Activated CD8-positive, alpha-beta memory T cell treated with anti-CD3 and anti-CD28 coated beads, Interleukin-2, amount 10 ng/mL, durations not matched to agents 7 days and 5 days (primary cell): ENCODE results near the gene EEF1A1. TPM values are rescaled to one million over a fixed set of nuclear protein-coding genes. Genes with fewer than 3 reads are reported as not detected.
"Not testable (repeated sequence)": the region's sequence is repeated elsewhere in the genome, so short reads cannot be mapped to it uniquely, and the experiment has no call there.

Experiments used
- ATAC-seq: fragments of 150-1000 bp; cut with Tn5 transposase; one replicate; pipeline ENCODE4 v1.10.0; 2021; ENCODE audit warnings: moderate library complexity
- CTCF ChIA-PET: fragments of 350-600 bp; sonication (Branson Sonifier 250); formaldehyde crosslinking; loops from one replicate; lab custom pipeline; 2021; ENCODE audit warnings: antibody characterized with exemption; lab: Charles Lee
- DNase-seq: peaks from one replicate; pipeline ENCODE4 v3.0.0-alpha.2; 2020
- H3K27ac Mint-ChIP-seq: one replicate; pipeline ENCODE4 v1.8.0; 2021; ENCODE audit warnings: mild to moderate bottlenecking, mixed read lengths
- H3K27me3 Mint-ChIP-seq: one replicate; pipeline ENCODE4 v1.8.0; 2021; ENCODE audit warnings: mixed read lengths
- H3K36me3 Mint-ChIP-seq: one replicate; pipeline ENCODE4 v1.8.0; 2021; ENCODE audit warnings: mild to moderate bottlenecking, mixed read lengths
- H3K4me1 Mint-ChIP-seq: one replicate; pipeline ENCODE4 v1.8.0; 2021; ENCODE audit warnings: mixed read lengths
- H3K4me3 Mint-ChIP-seq: one replicate; pipeline ENCODE4 v1.8.0; 2021; ENCODE audit warnings: mild to moderate bottlenecking, moderate library complexity, mixed read lengths
- H3K9me3 Mint-ChIP-seq: one replicate; pipeline ENCODE4 v1.8.0; 2022; ENCODE audit warnings: low read depth, mixed read lengths
- total RNA-seq, 2 experiments: library from RNA; stranded (reverse); gene quantifications; one replicate each; pipeline ENCODE4 v1.2.3, GENCODE V29; 2021

EEF1A1 gene
- total RNA-seq, 2 experiments from 2014 or later = 5,026 to 6,984 TPM

GRCh38 chr6:73555380-73555949 is 34.6 kb upstream of the EEF1A1 start:
- CTCF ChIA-PET, H3K27me3 Mint-ChIP-seq, H3K36me3 Mint-ChIP-seq, H3K9me3 Mint-ChIP-seq, H3K4me3 Mint-ChIP-seq, ATAC-seq, H3K27ac Mint-ChIP-seq, H3K4me1 Mint-ChIP-seq, DNase-seq: not testable (repeated sequence)

GRCh38 chr6:73551115-73551514 is 30.3 kb upstream of the EEF1A1 start:
- H3K27me3 Mint-ChIP-seq, H3K4me1 Mint-ChIP-seq, H3K36me3 Mint-ChIP-seq, H3K4me3 Mint-ChIP-seq, ATAC-seq, CTCF ChIA-PET, H3K27ac Mint-ChIP-seq, DNase-seq, H3K9me3 Mint-ChIP-seq: not testable (repeated sequence)

GRCh38 chr6:73548458-73549446 is 27.9 kb upstream of the EEF1A1 start:
- no peak overlapping the region for H3K27ac Mint-ChIP-seq

GRCh38 chr6:73547036-73547435 is 26.2 kb upstream of the EEF1A1 start:
- no peak for ATAC-seq
- no peaks in the 10 kb centered on the region for H3K9me3 Mint-ChIP-seq
- CTCF ChIA-PET = no interaction called here
- H3K4me3 Mint-ChIP-seq = no peak overlapping the region
- H3K4me1 Mint-ChIP-seq = no peaks in the 10 kb centered on the region
- DNase-seq = no peak
- no peaks in the 10 kb centered on the region for H3K36me3 Mint-ChIP-seq
- H3K27me3 Mint-ChIP-seq = peaks cover 3% of the 10 kb centered on the region
- H3K27ac Mint-ChIP-seq = no peak overlapping the region

More at GRCh38 chr6:73548458-73549446, 27.9 kb upstream of the EEF1A1 start:
- ATAC-seq (no peak), DNase-seq (no peak)
- Mint-ChIP-seq H3K27me3 (peaks cover 3% of the 10 kb centered on the region), H3K36me3 (no peaks in the 10 kb centered on the region), H3K9me3 (no peaks in the 10 kb centered on the region), H3K4me3 (no peak overlapping the region), H3K4me1 (no peaks in the 10 kb centered on the region)
- CTCF ChIA-PET = interaction anchor here (0.5 kb wide), 1 partner anchor 21 kb away, joined by 3 read pairs; no protein-coding TSS in a partner anchor

GRCh38 chr6:73542891-73543290 is 22.1 kb upstream of the EEF1A1 start:
- CTCF ChIA-PET = interaction anchor here (0.6 to 1.5 kb wide), 3 partner anchors 20 to 172 kb away, joined by 3 to 4 read pairs (median 4); no protein-coding TSS in a partner anchor
- no peak for ATAC-seq
- no peaks in the 10 kb centered on the region for H3K36me3 Mint-ChIP-seq
- no peaks in the 10 kb centered on the region for H3K4me1 Mint-ChIP-seq
- no peak overlapping the region for H3K4me3 Mint-ChIP-seq
- peaks cover 3% of the 10 kb centered on the region for H3K27me3 Mint-ChIP-seq
- no peak for DNase-seq
- no peaks in the 10 kb centered on the region for H3K9me3 Mint-ChIP-seq
- H3K27ac Mint-ChIP-seq = no peak overlapping the region

GRCh38 chr6:73542481-73542880 is 21.6 kb upstream of the EEF1A1 start:
- CTCF ChIA-PET = interaction anchor here (1.5 to 2.3 kb wide), 2 partner anchors 38 to 68 kb away, joined by 3 to 5 read pairs; no protein-coding TSS in a partner anchor
- not testable (repeated sequence) for H3K9me3 Mint-ChIP-seq, H3K36me3 Mint-ChIP-seq, H3K4me1 Mint-ChIP-seq, H3K27me3 Mint-ChIP-seq, H3K27ac Mint-ChIP-seq, DNase-seq, ATAC-seq, H3K4me3 Mint-ChIP-seq

- no peak overlapping the region for H3K27ac Mint-ChIP-seq
- H3K4me1 Mint-ChIP-seq = no peaks in the 10 kb centered on the region
- H3K27me3 Mint-ChIP-seq = no peaks in the 10 kb centered on the region
- no peaks in the 10 kb centered on the region for H3K36me3 Mint-ChIP-seq
- no peaks in the 10 kb centered on the region for H3K9me3 Mint-ChIP-seq
- CTCF ChIA-PET = no interaction called here
- ATAC-seq (no peak), DNase-seq (no peak)
- no peak overlapping the region for H3K4me3 Mint-ChIP-seq
These were observed 17.4 kb upstream of the EEF1A1 start for GRCh38 chr6:73538116-73538779.

- Mint-ChIP-seq H3K4me1 (no peaks in the 10 kb centered on the region), H3K27ac (no peak overlapping the region), H3K36me3 (no peaks in the 10 kb centered on the region), H3K27me3 (no peaks in the 10 kb centered on the region), H3K4me3 (no peak overlapping the region), H3K9me3 (no peaks in the 10 kb centered on the region)
- CTCF ChIA-PET = interaction anchor here (0.7 kb wide), 1 partner anchor 77 kb away, joined by 3 read pairs; no protein-coding TSS in a partner anchor
- DNase-seq (peak; percentile 15), ATAC-seq (no peak)
These were observed 16.8 kb upstream of the EEF1A1 start for GRCh38 chr6:73537677-73538076.

GRCh38 chr6:73534628-73535027 is 13.8 kb upstream of the EEF1A1 start:
- Mint-ChIP-seq H3K27me3 (no peaks in the 10 kb centered on the region), H3K9me3 (no peaks in the 10 kb centered on the region), H3K27ac (no peak overlapping the region), H3K36me3 (no peaks in the 10 kb centered on the region), H3K4me1 (no peaks in the 10 kb centered on the region), H3K4me3 (no peak overlapping the region)
- no peak for DNase-seq
- no peak for ATAC-seq
- CTCF ChIA-PET = interaction anchor here (0.6 kb wide), 1 partner anchor 93 kb away, joined by 3 read pairs; no protein-coding TSS in a partner anchor

GRCh38 chr6:73532293-73532692 is 11.5 kb upstream of the EEF1A1 start:
- H3K27ac Mint-ChIP-seq = no peak overlapping the region
- ATAC-seq (no peak), DNase-seq (no peak)
- CTCF ChIA-PET = interaction anchor here (1.0 to 1.6 kb wide), 2 partner anchors 8 to 13 kb away, joined by 3 to 5 read pairs; no protein-coding TSS in a partner anchor
- H3K9me3 Mint-ChIP-seq = no peaks in the 10 kb centered on the region
- no peaks in the 10 kb centered on the region for H3K36me3 Mint-ChIP-seq
- H3K4me3 Mint-ChIP-seq = no peak overlapping the region
- H3K27me3 Mint-ChIP-seq = peaks cover 2% of the 10 kb centered on the region
- H3K4me1 Mint-ChIP-seq = no peaks in the 10 kb centered on the region

GRCh38 chr6:73528897-73529296 is 8.1 kb upstream of the EEF1A1 start:
- no peak overlapping the region for H3K4me3 Mint-ChIP-seq
- H3K4me1 Mint-ChIP-seq = peaks cover 6% of the 10 kb centered on the region
- CTCF ChIA-PET = no interaction called here
- H3K9me3 Mint-ChIP-seq = no peaks in the 10 kb centered on the region
- no peak for ATAC-seq
- H3K36me3 Mint-ChIP-seq = no peaks in the 10 kb centered on the region
- peaks cover 2% of the 10 kb centered on the region for H3K27me3 Mint-ChIP-seq
- H3K27ac Mint-ChIP-seq = no peak overlapping the region
- DNase-seq = peak; percentile 12

GRCh38 chr6:73525546-73526330 is 4.9 kb upstream of the EEF1A1 start:
- DNase-seq = peak; percentile 11
- Mint-ChIP-seq H3K27ac (no peak overlapping the region), H3K4me3 (no peak overlapping the region), H3K4me1 (peaks cover 10% of the 10 kb centered on the region), H3K36me3 (peaks cover 5% of the 10 kb centered on the region), H3K9me3 (no peaks in the 10 kb centered on the region), H3K27me3 (peaks cover 2% of the 10 kb centered on the region)
- CTCF ChIA-PET = no interaction called here
- ATAC-seq = no peak
